HFFc6 (cell line): ENCODE measurements around the gene SNAPC1. TPM values are rescaled to one million over a fixed set of nuclear protein-coding genes. Genes with fewer than 3 reads are reported as not detected.

Source experiments
- DNase-seq: peaks from one replicate; pipeline ENCODE4 v3.0.0-alpha.2; 2018
- H3K27ac Mint-ChIP-seq: 2 replicates; pipeline ENCODE4 v1.8.0; 2020; ENCODE audit warnings: mild to moderate bottlenecking, mixed read lengths
- H3K27me3 Mint-ChIP-seq: 2 replicates; pipeline ENCODE4 v1.8.0; 2021; ENCODE audit warnings: mild to moderate bottlenecking, moderate library complexity, mixed read lengths; ENCODE audit not compliant: insufficient read depth
- H3K36me3 Mint-ChIP-seq: 2 replicates; pipeline ENCODE4 v1.8.0; 2021; ENCODE audit warnings: low read depth, mixed read lengths
- H3K4me1 Mint-ChIP-seq: 2 replicates; pipeline ENCODE4 v1.8.0; 2020; ENCODE audit warnings: low read depth, mixed read lengths
- H3K4me3 Mint-ChIP-seq: 2 replicates; pipeline ENCODE4 v1.8.0; 2020; ENCODE audit warnings: mild to moderate bottlenecking, moderate library complexity, mixed read lengths
- H3K9me3 Mint-ChIP-seq: 2 replicates; pipeline ENCODE4 v1.8.0; 2020; ENCODE audit warnings: mild to moderate bottlenecking, mixed read lengths
- CTCF ChIP-seq: fragments of 200-600 bp; sonication (generic); IDR thresholded peaks from 2 replicates; pipeline ENCODE4 v1.5.0; 2021; ENCODE audit warnings: antibody characterized with exemption, mild to moderate bottlenecking
- total RNA-seq, 6 experiments: library from RNA; stranded (reverse); fragmentation: NEBNext Ultra II Directional; extraction: Animal tissue kit (Norgen Biotek cat#: 25700); gene quantifications; 2 replicates in 1 of 6; 3 replicates in 5 of 6; pipeline ENCODE4 v1.2.3, GENCODE V29; 2021

The SNAPC1 gene
- total RNA-seq, 6 experiments from 2014 or later, result 12.1 to 15.8 (median 14.6) TPM

- no peak for DNase-seq
- no peak overlapping the region for H3K4me3 Mint-ChIP-seq
- no peak for TF ChIP-seq CTCF
These were observed 74.0 kb downstream of the SNAPC1 start for GRCh38 chr14:61836184-61836583.

GRCh38 chr14:61836807-61837206 lies 74.6 kb downstream of the SNAPC1 start:
- H3K9me3 Mint-ChIP-seq, result no peaks in the 10 kb centered on the region
- H3K36me3 Mint-ChIP-seq, result no peaks in the 10 kb centered on the region
- no peak for TF ChIP-seq CTCF
- peaks cover 14% of the 10 kb centered on the region for H3K4me1 Mint-ChIP-seq
- no peak overlapping the region for H3K27ac Mint-ChIP-seq
- no peak overlapping the region for H3K4me3 Mint-ChIP-seq
- no peak for DNase-seq
- H3K27me3 Mint-ChIP-seq, result peaks cover 3% of the 10 kb centered on the region; the same call in 1 of the 2 replicates

More at GRCh38 chr14:61836184-61836583, 74.0 kb downstream of the SNAPC1 start:
- H3K9me3 Mint-ChIP-seq, result no peaks in the 10 kb centered on the region
- H3K36me3 Mint-ChIP-seq, result no peaks in the 10 kb centered on the region
- H3K4me1 Mint-ChIP-seq, result peaks cover 14% of the 10 kb centered on the region
- peaks cover 3% of the 10 kb centered on the region; the same call in 1 of the 2 replicates for H3K27me3 Mint-ChIP-seq
- H3K27ac Mint-ChIP-seq, result no peak overlapping the region

- Mint-ChIP-seq H3K9me3 (no peaks in the 10 kb centered on the region), H3K27ac (no peak overlapping the region), H3K36me3 (no peaks in the 10 kb centered on the region), H3K4me1 (peaks cover 14% of the 10 kb centered on the region), H3K27me3 (peaks cover 3% of the 10 kb centered on the region; the same call in 1 of the 2 replicates), H3K4me3 (no peak overlapping the region)
- peak; percentile 99 for TF ChIP-seq CTCF
- DNase-seq, result peak; percentile 62
These were observed 75.4 kb downstream of the SNAPC1 start for GRCh38 chr14:61837336-61838229.

- Mint-ChIP-seq H3K4me1 (peaks cover 14% of the 10 kb centered on the region), H3K27ac (no peak overlapping the region), H3K4me3 (no peak overlapping the region), H3K9me3 (no peaks in the 10 kb centered on the region), H3K27me3 (peaks cover 3% of the 10 kb centered on the region; the same call in 1 of the 2 replicates), H3K36me3 (no peaks in the 10 kb centered on the region)
- no peak for DNase-seq
- no peak for TF ChIP-seq CTCF
These were observed 76.5 kb downstream of the SNAPC1 start for GRCh38 chr14:61838661-61839245.

GRCh38 chr14:61839507-61839906 lies 77.3 kb downstream of the SNAPC1 start:
- Mint-ChIP-seq H3K4me3 (no peak overlapping the region), H3K36me3 (no peaks in the 10 kb centered on the region), H3K4me1 (peaks cover 14% of the 10 kb centered on the region), H3K9me3 (no peaks in the 10 kb centered on the region), H3K27ac (no peak overlapping the region), H3K27me3 (peaks cover 5% of the 10 kb centered on the region; the same call in 1 of the 2 replicates)
- DNase-seq, result peak; percentile 3
- TF ChIP-seq CTCF, result no peak
